ENCODE results near the gene CCDC47. TPM values are rescaled to one million over a fixed set of nuclear protein-coding genes. Genes with fewer than 3 reads are reported as not detected.
"Not testable (repeated sequence)": the region's sequence is repeated elsewhere in the genome, so short reads cannot be mapped to it uniquely, and the experiment has no call there.

The CCDC47 gene
- total RNA-seq, 1 donor from 2014 or later = 76.2 TPM

DNA sequence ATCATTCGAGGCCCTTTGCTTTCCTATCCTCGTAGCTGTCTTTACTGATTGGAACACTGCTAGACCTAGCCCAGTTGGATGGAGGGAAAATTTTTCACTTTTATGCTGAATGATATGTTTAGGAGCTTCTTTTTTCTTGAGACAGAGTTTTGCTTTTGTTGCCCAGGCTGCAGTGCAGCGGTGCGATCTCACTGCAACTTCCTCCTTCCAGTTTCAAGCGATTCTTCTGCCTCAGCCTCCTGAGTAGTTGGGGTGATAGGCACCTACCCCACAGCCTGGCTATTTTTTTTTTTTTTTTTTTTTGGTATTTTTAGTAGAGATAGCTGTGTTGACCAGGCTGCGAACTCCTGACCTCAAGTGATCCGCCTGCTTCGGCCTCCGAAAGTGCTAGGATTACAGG is 36.6 kb upstream of the CCDC47 start:
- TF ChIP-seq, protein P1, sequence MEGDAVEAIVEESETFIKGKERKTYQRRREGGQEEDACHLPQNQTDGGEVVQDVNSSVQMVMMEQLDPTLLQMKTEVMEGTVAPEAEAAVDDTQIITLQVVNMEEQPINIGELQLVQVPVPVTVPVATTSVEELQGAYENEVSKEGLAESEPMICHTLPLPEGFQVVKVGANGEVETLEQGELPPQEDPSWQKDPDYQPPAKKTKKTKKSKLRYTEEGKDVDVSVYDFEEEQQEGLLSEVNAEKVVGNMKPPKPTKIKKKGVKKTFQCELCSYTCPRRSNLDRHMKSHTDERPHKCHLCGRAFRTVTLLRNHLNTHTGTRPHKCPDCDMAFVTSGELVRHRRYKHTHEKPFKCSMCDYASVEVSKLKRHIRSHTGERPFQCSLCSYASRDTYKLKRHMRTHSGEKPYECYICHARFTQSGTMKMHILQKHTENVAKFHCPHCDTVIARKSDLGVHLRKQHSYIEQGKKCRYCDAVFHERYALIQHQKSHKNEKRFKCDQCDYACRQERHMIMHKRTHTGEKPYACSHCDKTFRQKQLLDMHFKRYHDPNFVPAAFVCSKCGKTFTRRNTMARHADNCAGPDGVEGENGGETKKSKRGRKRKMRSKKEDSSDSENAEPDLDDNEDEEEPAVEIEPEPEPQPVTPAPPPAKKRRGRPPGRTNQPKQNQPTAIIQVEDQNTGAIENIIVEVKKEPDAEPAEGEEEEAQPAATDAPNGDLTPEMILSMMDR (IDR thresholded peaks at IDR 0.05) = no peak
- intact Hi-C loops (cut with DNase I) = no loop called here
- no peak for DNase-seq (ENCODE audit: low spot score in 2 of 2)
- H3K4me1 ChIP-seq = no peaks in the 10 kb centered on the region
- H3K9me3 ChIP-seq = no peaks in the 10 kb centered on the region
- no peaks in the 10 kb centered on the region for H3K27me3 ChIP-seq
- peaks cover 93 to 99% of the 10 kb centered on the region in 2 donors for H3K36me3 ChIP-seq
- no peak overlapping the region for H3K4me3 ChIP-seq
- H3K27ac ChIP-seq = no peak overlapping the region

DNA sequence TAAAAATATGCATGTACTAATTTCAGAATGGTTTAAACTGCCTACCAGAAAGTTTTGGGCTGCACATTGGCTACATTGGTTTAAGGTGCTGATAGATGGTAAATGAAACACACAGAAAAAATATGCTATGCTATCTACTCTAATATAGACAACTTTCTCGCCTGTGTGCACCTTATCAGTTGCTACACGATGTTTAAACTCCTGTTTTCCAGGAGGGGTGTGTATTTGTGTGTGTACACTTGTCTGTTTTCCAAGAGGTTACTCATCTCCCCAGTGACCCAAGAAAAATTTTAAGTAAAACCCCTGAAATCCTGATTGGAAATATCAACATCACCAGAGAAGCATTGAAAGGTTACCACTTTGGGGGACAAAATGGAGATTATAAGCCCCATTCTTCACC is 32.2 kb upstream of the CCDC47 start:
- Histone ChIP-seq H3K9me3 (no peaks in the 10 kb centered on the region), H3K27me3 (no peaks in the 10 kb centered on the region), H3K4me1 (no peaks in the 10 kb centered on the region), H3K36me3 (peaks cover 77 to 96% of the 10 kb centered on the region in 2 donors), H3K4me3 (no peak overlapping the region), H3K27ac (no peak overlapping the region)
- intact Hi-C loops (cut with DNase I) = no loop called here
- TF ChIP-seq, protein P1 (IDR thresholded peaks at IDR 0.05) = no peak
- no peak for DNase-seq (ENCODE audit: low spot score in 2 of 2)

DNA sequence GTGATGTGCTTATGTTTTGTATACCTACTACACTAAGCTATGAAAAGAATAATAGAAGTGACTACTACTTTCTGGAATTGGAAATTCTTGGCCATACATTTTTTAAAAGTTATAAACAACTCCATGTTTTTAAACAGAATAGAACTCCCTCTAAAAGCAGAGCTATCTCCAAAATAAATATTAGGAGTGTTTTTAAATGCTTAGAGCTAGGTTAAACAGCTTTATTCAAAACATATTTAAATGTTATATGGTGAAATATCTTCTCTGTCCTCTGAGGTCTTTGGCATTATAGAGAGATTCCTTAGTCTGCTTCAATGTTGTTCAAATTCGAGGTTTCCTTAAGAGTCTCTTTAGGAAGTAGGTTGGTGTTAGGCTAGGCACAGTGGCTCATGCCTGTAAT is 30.9 kb upstream of the CCDC47 start:
- no peak overlapping the region for H3K4me3 ChIP-seq
- H3K36me3 ChIP-seq = peaks cover 78 to 95% of the 10 kb centered on the region in 2 donors
- no peak overlapping the region for H3K27ac ChIP-seq
- intact Hi-C loops (cut with DNase I) = no loop called here
- no peaks in the 10 kb centered on the region for H3K4me1 ChIP-seq
- TF ChIP-seq, protein P1 (IDR thresholded peaks at IDR 0.05) = no peak
- no peak for DNase-seq (ENCODE audit: low spot score in 2 of 2)
- no peaks in the 10 kb centered on the region for H3K27me3 ChIP-seq
- no peaks in the 10 kb centered on the region for H3K9me3 ChIP-seq

DNA sequence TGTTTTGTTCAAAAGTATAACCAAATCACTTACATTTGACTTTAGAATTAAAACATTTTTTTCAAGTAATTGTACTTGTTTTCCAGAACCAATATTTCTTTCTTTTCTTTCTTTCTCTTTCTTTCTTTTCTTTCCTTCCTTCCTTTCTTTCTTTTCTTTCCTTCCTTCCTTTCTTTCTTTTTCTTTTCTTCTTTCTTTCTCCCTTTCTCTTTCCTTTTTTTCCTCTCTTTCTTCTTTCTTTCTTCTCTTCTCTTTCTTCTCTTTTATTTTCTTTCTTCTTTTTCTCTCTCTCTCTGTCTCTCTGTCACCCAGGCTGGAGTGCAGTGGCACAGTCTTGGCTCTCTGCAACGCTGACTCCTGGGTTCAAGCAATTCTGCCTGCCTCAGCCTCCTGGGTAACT is 27.4 kb upstream of the CCDC47 start:
- H3K36me3 ChIP-seq = peaks cover 80 to 95% of the 10 kb centered on the region in 2 donors
- TF ChIP-seq, protein P1 (IDR thresholded peaks at IDR 0.05) = no peak
- no peak overlapping the region for H3K27ac ChIP-seq
- H3K9me3 ChIP-seq = no peaks in the 10 kb centered on the region
- H3K4me3 ChIP-seq = no peak overlapping the region
- no peaks in the 10 kb centered on the region for H3K4me1 ChIP-seq
- H3K27me3 ChIP-seq = no peaks in the 10 kb centered on the region
- intact Hi-C loops (cut with DNase I) = no loop called here
- no peak for DNase-seq (ENCODE audit: low spot score in 2 of 2)

DNA sequence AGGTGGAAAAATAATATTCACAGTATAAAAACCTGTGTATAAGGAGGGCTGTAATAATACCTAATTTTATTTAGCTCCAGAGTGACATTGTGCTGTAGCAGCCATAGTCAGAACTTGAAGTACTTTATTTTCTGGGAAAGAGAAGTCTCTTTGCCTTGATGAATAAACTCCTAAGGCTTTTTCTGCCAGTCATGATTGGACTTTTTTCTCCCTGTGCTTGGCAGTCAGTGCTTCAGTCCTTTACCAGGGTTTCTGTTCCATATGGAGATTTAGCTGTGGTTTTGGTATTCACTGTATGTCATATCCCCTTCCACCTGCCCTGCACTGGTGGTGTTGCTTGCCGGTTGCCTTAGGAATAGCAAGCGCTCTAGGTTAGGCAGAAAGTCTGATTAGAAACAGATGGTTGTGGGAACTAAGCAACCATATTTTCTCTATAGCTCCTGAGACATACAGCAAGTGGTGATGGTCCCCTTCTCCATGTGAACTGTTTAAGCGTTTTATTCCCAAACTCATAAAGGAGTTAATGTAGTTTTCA is 25.2 kb upstream of the CCDC47 start:
- Histone ChIP-seq H3K9me3 (no peaks in the 10 kb centered on the region), H3K4me3 (no peak overlapping the region), H3K4me1 (no peaks in the 10 kb centered on the region), H3K36me3 (peaks cover 87 to 97% of the 10 kb centered on the region in 2 donors), H3K27me3 (no peaks in the 10 kb centered on the region), H3K27ac (no peak overlapping the region)
- TF ChIP-seq, protein P1 (IDR thresholded peaks at IDR 0.05) = no peak
- DNase-seq (ENCODE audit: low spot score in 2 of 2) = no peak
- intact Hi-C loops (cut with DNase I) = no loop called here

DNA sequence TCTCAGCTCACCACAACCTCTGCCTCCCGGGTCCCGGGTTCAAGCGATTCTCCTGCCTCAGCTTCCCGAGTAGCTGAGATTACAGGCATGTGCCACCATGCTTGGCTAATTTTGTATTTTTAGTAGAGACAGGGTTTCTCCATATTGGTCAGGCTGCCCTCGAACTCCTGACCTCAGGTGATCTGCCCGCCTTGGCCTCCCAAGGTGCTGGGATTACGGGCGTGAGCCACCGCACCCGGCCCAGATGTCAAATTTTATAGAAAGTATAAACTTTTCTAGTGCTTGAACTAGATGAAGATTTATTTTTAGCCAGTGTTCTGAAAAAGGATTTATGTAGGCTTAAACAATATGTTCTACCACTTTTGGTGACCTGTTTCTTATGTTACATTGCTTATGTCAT is 23.0 kb upstream of the CCDC47 start:
- H3K27me3 ChIP-seq; H3K4me1 ChIP-seq; H3K4me3 ChIP-seq; intact Hi-C loops (cut with DNase I); H3K27ac ChIP-seq; H3K9me3 ChIP-seq; DNase-seq (ENCODE audit: low spot score in 2 of 2): not testable (repeated sequence)
- H3K36me3 ChIP-seq = peaks cover 90 to 95% of the 10 kb centered on the region in 2 donors

Measured in ascending aorta (tissue), 2 donors.